Tibial nerve (tissue), 4 donors: ENCODE data around the gene NRXN3. TPM values are rescaled to one million over a fixed set of nuclear protein-coding genes. Genes with fewer than 3 reads are reported as not detected.

ENCODE experiments used
- DNase-seq, 2 donors: peaks; one replicate each; pipeline ENCODE4 v3.0.0-alpha.2; 2019; ENCODE audit warnings: low spot score in 2 of 2
- H3K27ac ChIP-seq, 4 donors: fragments of 200-600 bp; sonication (generic) in 3 of 4; one replicate each; pipeline ENCODE4 v1.5.1; 2017 to 2019; ENCODE audit warnings: mild to moderate bottlenecking in 1 of 4
- H3K27me3 ChIP-seq, 2 donors: fragments of 200-600 bp; sonication (generic) in 1 of 2; one replicate each; pipeline versions ENCODE4 v1.5.1 to v1.6.0; 2017 to 2019
- H3K36me3 ChIP-seq, 3 donors: fragments of 200-600 bp; sonication (generic); one replicate each; pipeline ENCODE4 v1.5.1; 2018 to 2019
- H3K4me1 ChIP-seq, 4 donors: fragments of 200-600 bp; sonication (generic) in 3 of 4; one replicate each; pipeline ENCODE4 v1.5.1; 2017 to 2019
- H3K4me3 ChIP-seq, 4 donors: fragments of 200-600 bp; sonication (generic) in 3 of 4; one replicate each; pipeline ENCODE4 v1.5.1; 2017 to 2019; ENCODE audit warnings: mild to moderate bottlenecking in 1 of 4, moderate library complexity in 1 of 4
- H3K9me3 ChIP-seq, 4 donors: fragments of 200-600 bp; sonication (generic) in 3 of 4; one replicate each; pipeline ENCODE4 v1.5.1; 2017 to 2019
- EP300 ChIP-seq, 2 donors: sonication (generic); formaldehyde crosslinking; IDR thresholded peaks; one replicate each; pipeline ENCODE4 v1.6.1; 2017; ENCODE audit warnings: antibody characterized with exemption in 2 of 2, mild to moderate bottlenecking in 1 of 2
- POLR2A ChIP-seq, 2 donors: fragments of 450-650 bp; IDR thresholded peaks; one replicate each; pipeline ENCODE4 v1.6.1; 2017; ENCODE audit warnings: antibody characterized with exemption in 2 of 2, mild to moderate bottlenecking in 2 of 2, moderate library complexity in 2 of 2
- WGBS, 2 donors: methylation state at CpG; one replicate each; pipeline ENCODE4 v1.1.5; 2018; 5-methylcytosine and 5-hydroxymethylcytosine counted together
- total RNA-seq, 4 donors: library from RNA; depleted of rRNA; stranded (reverse); fragments of >200 nt; gene quantifications; one replicate each; pipeline ENCODE4 v1.1.0, GENCODE V29; 2016
- TF ChIP-seq, protein P1 (sequence below), 5 experiments: fragments of 200-600 bp in 3 of 5; fragments of 450-650 bp in 2 of 5; sonication (generic) in 3 of 5; IDR thresholded peaks; one replicate each; pipeline ENCODE4 v1.5.1; 2016 to 2019; ENCODE audit warnings: antibody characterized with exemption in 5 of 5, mild to moderate bottlenecking in 3 of 5, moderate library complexity in 2 of 5

NRXN3 gene
- total RNA-seq, 4 donors from 2014 or later = 16.7 to 52.2 (median 19.7) TPM

DNA sequence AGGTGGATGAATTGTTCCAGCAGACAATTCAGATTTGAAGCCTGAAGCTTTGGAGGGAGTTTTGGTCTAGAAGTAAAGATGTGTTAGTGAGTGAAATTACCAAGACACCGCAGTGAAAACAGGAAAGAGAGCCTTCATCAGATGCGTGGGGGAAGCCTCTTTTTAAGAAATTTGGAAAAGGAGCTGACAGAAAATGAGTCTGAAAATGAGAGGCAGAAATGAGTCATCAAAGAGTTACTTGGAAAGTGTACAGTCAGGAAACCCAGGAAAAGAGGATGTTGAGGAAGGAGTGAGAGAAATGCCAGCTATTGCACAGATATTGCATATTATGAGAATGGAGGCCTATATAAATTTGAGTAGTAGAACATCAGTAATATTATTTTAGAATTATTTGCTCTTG, 520.7 kb downstream of the NRXN3 start:
- no peak overlapping the region for H3K4me3 ChIP-seq
- TF ChIP-seq POLR2A (IDR thresholded peaks at IDR 0.05) (no peak), EP300 (IDR thresholded peaks at IDR 0.05) (no peak)
- TF ChIP-seq, protein P1, sequence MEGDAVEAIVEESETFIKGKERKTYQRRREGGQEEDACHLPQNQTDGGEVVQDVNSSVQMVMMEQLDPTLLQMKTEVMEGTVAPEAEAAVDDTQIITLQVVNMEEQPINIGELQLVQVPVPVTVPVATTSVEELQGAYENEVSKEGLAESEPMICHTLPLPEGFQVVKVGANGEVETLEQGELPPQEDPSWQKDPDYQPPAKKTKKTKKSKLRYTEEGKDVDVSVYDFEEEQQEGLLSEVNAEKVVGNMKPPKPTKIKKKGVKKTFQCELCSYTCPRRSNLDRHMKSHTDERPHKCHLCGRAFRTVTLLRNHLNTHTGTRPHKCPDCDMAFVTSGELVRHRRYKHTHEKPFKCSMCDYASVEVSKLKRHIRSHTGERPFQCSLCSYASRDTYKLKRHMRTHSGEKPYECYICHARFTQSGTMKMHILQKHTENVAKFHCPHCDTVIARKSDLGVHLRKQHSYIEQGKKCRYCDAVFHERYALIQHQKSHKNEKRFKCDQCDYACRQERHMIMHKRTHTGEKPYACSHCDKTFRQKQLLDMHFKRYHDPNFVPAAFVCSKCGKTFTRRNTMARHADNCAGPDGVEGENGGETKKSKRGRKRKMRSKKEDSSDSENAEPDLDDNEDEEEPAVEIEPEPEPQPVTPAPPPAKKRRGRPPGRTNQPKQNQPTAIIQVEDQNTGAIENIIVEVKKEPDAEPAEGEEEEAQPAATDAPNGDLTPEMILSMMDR (IDR thresholded peaks at IDR 0.05) = no peak
- no peak for DNase-seq
- no peaks in the 10 kb centered on the region for H3K27me3 ChIP-seq
- 72 to 73% methylated on average over 2 of the region's 2 CpGs for WGBS, 2 donors
- H3K27ac ChIP-seq = no peak overlapping the region
- no peaks in the 10 kb centered on the region for H3K9me3 ChIP-seq
- no peaks in the 10 kb centered on the region for H3K4me1 ChIP-seq
- H3K36me3 ChIP-seq = no peaks in the 10 kb centered on the region

DNA sequence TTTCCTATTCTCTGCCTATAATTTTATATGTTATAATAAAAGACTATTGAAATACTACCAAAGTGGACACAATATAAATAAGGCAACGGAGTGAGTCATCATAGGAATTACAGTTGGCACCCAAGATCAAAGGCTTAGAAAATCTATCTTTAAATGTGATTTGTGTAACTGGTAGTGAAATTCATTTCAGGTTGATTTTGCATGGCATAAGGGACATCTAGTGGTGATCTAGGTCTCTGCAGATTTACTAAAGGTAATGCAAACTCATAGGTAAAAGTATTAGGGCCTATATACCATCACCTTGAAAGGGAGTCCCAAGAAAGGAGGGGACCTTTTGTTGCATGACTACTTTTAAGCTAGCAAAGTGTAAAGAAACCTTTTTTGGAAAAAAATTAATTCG, 527.2 kb downstream of the NRXN3 start:
- TF ChIP-seq POLR2A (IDR thresholded peaks at IDR 0.05) = no peak
- TF ChIP-seq EP300 (IDR thresholded peaks at IDR 0.05) = no peak
- TF ChIP-seq, protein P1 (IDR thresholded peaks at IDR 0.05) = no peak
- Histone ChIP-seq H3K27me3 (no peaks in the 10 kb centered on the region), H3K4me1 (no peaks in the 10 kb centered on the region), H3K9me3 (no peaks in the 10 kb centered on the region), H3K27ac (no peak overlapping the region), H3K36me3 (no peaks in the 10 kb centered on the region), H3K4me3 (no peak overlapping the region)
- 19 to 21% methylated on average over 2 of the region's 2 CpGs for WGBS, 2 donors
- no peak for DNase-seq

DNA sequence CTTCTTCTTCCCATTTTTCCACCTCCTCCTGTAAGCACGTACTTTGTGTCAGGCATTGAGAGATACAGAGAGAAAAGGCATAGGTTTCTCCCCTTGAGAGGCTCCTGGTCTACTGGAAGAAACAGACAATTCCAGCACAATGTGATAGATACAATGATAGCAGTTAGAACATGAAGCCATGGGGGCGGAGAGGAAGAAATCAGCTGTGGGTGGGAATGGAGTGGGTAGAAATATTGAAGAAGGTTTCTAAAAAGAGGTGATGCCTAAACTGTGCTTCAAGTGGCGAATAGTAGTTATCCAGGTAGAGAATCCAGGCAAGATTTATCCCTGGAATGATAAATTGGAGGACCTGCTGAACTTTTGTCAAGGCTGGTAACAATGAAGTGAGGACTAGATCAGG, 528.8 kb downstream of the NRXN3 start:
- no peak for TF ChIP-seq POLR2A (IDR thresholded peaks at IDR 0.05)
- no peak for TF ChIP-seq EP300 (IDR thresholded peaks at IDR 0.05)
- TF ChIP-seq, protein P1 (IDR thresholded peaks at IDR 0.05) = no peak
- H3K4me3 ChIP-seq = no peak overlapping the region
- no peak for DNase-seq
- no peaks in the 10 kb centered on the region for H3K4me1 ChIP-seq
- no peaks in the 10 kb centered on the region for H3K36me3 ChIP-seq
- H3K27me3 ChIP-seq = no peaks in the 10 kb centered on the region
- WGBS, 2 donors = 71 to 79% methylated on average over 3 of the region's 3 CpGs
- no peak overlapping the region for H3K27ac ChIP-seq
- H3K9me3 ChIP-seq = no peaks in the 10 kb centered on the region

DNA sequence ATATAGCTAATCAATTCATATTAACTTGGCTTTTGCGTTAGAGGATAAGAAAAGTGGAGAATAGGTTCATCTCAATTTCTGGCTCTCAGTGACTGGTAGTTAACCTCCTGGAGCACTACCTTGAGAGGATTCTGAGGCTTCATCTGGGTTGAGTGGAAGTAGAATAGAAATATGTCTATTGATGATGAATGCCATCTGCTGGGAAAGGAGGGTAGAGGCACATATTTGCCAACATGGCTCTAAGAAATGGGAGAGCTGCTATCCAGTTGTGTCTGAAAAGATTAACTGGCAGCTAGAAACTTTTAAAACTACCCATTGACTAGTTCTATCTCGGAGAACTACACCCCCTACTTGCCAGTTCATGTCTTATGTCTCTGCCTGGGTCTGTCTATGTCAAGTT, 530.1 kb downstream of the NRXN3 start:
- WGBS, 2 donors = 77 to 83% methylated on average over 2 of the region's 2 CpGs
- H3K27me3 ChIP-seq = no peaks in the 10 kb centered on the region
- no peak overlapping the region for H3K4me3 ChIP-seq
- no peak overlapping the region for H3K27ac ChIP-seq
- DNase-seq = no peak
- TF ChIP-seq EP300 (IDR thresholded peaks at IDR 0.05) = no peak
- TF ChIP-seq, protein P1 (IDR thresholded peaks at IDR 0.05) = no peak
- no peaks in the 10 kb centered on the region for H3K36me3 ChIP-seq
- H3K9me3 ChIP-seq = no peaks in the 10 kb centered on the region
- H3K4me1 ChIP-seq = no peaks in the 10 kb centered on the region

DNA sequence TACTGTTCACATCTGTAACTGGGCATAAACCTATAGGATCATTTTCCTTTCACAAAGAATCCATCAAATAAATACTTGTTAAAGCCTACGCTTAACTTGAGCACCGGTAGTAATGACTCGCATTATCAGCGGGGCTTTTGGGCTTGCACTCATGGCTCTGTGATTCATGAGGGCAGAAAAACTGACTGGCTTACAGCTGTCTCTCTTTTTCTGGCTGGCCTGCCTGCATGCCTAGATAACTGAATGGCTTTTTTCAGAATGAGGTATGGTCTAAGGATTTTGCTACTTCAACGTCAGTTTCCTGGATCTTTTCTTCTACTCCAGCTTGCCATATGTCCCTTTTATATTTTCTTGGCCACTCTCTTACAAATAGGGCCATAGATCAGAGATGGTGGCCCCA, 531.1 kb downstream of the NRXN3 start:
- TF ChIP-seq, protein P1 (IDR thresholded peaks at IDR 0.05) = no peak
- TF ChIP-seq EP300 (IDR thresholded peaks at IDR 0.05) (no peak), POLR2A (IDR thresholded peaks at IDR 0.05) (no peak)

More for the DNA sequence above, 531.1 kb downstream of the NRXN3 start:
- Histone ChIP-seq H3K36me3 (no peaks in the 10 kb centered on the region), H3K27me3 (no peaks in the 10 kb centered on the region), H3K9me3 (no peaks in the 10 kb centered on the region), H3K27ac (no peak overlapping the region), H3K4me1 (no peaks in the 10 kb centered on the region), H3K4me3 (no peak overlapping the region)
- DNase-seq = no peak
- WGBS, 2 donors = 71 to 72% methylated on average over 5 of the region's 5 CpGs
